Measurements from ENCODE around the gene RYR3. TPM values are rescaled to one million over a fixed set of nuclear protein-coding genes. Genes with fewer than 3 reads are reported as not detected.

The RYR3 gene
- total RNA-seq, 1 experiment from 2014 or later, result 0.44 TPM

DNA sequence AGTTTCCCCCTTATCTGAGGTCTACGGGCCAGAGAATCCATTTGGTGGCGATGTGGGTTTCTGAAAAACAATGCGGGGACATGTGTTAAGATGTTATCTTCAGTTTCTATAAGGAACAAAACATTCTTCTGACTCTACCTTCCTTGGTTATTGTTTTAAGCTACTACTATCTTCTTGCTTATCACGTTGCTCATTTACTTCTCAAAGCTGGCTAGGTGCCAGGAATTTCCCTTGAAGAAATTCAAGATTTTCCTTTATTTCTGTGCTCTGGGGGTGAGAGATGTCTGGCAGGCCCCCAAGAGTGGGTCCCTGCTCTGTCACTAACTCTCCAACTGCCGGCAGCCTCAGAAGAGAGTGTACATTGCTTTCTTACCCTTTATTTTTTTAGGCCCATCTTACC lies 119.8 kb downstream of the RYR3 start:
- no peak for DNase-seq (ENCODE audit: low spot score)
- in situ Hi-C loops (cut with HindIII; ENCODE audit: low sequenced_read_pairs), result no loop called here

DNA sequence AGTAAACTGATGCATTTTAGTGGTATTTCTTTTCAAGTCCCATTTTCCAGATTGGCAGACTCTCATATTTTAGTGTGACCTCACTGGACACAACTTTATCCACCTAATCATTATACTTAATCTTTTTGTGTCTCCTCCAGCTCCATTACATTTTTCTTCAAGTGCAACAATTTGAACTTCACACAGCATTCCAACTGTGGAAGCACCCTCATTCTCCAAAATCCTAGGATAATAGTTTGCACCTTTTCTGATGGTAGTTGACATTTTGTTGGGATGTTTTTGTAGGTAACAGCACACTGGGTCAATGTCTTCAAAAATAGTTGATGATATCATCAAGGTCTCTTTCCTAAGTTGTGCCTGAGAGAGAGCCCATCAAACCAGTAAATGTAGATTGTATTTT lies 123.1 kb downstream of the RYR3 start:
- DNase-seq (ENCODE audit: low spot score), result no peak
- in situ Hi-C loops (cut with HindIII; ENCODE audit: low sequenced_read_pairs), result no loop called here

DNA sequence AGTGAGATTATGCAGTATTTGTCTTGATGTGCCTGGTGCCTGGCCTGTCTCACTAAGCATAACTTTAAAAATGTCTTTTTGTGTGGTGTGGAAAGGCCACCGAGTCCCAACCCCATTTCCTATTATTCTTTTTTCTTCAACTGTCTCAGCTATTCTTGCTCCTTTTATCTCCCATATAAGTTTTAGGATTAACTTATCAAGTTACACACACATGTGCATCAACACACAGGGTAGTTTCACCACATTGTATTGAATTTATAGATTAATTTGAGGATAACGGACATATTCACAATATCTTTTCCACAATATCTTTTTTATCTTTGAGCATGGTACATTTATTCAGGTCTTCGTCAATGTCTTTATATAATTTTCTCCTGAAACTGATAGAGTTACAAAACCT lies 127.6 kb downstream of the RYR3 start:
- in situ Hi-C loops (cut with HindIII; ENCODE audit: low sequenced_read_pairs), result no loop called here
- no peak for DNase-seq (ENCODE audit: low spot score)

DNA sequence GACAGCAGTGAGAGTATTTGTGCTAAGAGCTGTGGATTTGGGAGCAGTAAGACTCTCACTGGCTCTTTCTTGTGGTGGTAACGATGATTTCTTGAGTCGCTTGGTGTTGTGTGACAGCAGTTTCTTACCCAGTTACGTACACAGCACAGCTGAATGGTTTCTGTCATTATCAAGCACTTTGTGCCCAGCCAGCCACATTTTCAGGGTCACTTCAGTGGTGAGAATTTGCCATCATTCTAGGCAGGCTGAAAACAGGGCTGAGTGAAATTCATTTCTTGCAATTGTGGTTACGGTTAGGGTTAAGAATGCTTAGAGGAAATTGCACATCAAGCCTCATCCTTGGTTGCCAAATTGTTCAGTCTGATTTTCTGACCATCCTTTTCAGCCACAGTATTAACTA lies 130.1 kb downstream of the RYR3 start:
- in situ Hi-C loops (cut with HindIII; ENCODE audit: low sequenced_read_pairs), result no loop called here
- no peak for DNase-seq (ENCODE audit: low spot score)

DNA sequence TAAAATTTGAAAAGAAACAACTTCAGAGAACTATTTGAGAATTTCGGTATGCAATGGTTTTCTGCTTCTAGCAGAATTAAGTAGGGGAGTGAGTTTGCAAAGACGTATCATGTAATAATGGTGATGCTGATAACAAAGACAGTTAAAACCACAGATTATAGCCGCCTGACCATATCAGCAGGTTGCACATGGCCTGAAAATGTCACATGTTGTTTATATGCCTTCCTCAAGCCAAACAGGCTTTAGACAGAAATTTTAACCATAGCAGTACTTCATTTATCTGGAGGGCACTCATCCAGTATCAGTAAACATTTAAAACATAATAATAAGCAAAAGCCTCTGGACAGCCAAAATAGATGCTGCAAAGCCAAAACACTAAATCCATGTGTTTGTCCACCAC lies 131.7 kb downstream of the RYR3 start:
- no peak for DNase-seq (ENCODE audit: low spot score)
- in situ Hi-C loops (cut with HindIII; ENCODE audit: low sequenced_read_pairs), result no loop called here

DNA sequence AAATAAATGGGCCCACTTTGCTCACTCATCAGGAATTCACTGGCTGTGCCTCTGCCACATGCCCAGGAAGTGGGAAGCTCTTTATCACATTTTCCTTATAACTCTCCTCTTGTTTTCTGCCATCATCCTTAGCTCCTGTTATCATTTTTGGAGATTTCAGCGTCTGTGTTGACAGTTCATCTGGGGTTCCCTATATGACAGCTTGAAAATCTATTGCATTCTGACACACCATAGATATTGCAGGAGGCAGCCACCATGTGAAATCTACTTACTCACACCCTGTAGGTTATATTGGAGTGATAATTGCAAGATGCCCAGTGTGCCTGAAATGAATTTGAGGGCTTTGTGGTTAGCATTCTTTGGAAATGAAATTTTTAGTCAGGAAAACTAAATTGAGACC lies 132.9 kb downstream of the RYR3 start:
- no peak for DNase-seq (ENCODE audit: low spot score)
- in situ Hi-C loops (cut with HindIII; ENCODE audit: low sequenced_read_pairs), result no loop called here

DNA sequence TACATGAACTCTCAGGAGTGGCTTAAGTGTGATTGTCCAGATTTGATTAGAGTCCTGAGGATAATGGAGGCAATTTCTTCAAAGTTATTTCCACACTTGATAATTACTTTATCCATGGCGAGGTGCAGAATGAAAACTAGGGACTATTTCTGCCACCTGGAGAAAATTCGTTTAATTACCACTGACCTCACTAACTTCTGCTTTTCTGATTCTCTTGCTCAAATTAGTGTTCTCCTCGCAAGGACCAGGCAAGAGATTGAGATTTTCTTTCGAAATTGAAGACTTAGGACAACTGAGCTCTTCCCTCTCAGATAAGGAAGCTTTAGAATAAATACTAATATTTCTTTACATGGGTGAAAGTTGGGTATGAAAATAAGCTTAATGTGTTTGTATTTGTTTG lies 135.2 kb downstream of the RYR3 start:
- in situ Hi-C loops (cut with HindIII; ENCODE audit: low sequenced_read_pairs), result no loop called here
- no peak for DNase-seq (ENCODE audit: low spot score)

DNA sequence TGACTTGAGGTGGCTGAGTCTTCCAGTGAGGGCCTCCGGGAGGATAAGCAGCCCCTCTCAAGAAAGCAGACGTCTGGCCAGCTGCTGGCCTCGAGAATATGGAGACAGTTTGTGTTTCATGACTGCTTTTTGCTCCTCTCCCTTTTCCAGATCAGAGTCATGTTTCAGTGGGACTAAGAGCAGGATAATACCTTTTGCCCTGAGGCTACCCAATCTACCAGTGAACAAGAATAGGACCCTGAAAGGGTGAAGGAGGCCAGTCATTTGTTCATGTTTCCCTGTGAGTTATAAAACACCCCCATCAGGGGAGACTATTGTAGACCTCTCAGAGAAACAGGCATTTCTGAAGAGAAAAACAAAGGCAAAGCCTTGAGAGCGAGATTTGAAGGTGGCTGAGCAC lies 137.4 kb downstream of the RYR3 start:
- no peak for DNase-seq (ENCODE audit: low spot score)
- in situ Hi-C loops (cut with HindIII; ENCODE audit: low sequenced_read_pairs), result no loop called here

DNA sequence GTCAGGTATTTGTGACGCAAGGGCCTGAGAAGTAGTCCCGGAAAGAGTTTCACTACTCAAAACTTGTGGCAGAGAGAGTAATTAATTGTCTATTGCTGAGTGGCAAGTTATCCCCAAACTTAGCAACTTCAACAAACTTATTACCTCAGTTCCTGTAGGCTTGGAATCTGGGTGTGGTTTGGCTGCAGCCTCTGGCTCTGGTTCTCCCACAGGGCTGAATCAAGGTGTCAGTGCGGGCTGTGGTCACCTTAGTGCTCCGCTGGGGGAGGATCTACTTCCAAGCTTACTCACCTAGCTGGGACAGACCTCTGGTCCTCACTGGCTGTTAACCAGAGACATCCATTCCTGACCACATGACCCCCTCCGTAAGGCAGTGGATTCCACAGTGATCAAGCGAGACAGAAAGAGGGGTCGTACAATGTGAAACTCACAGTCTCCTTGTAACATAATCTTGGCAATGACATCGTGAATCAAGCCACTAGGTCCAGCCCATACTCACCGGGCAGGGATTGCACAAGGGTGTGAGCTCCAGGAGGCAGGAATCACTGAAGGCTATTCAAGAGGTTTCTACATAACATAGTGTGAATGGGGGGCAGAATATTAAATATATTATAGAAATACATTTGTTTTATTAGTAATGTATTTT lies 138.3 kb downstream of the RYR3 start:
- DNase-seq (ENCODE audit: low spot score), result no peak
- in situ Hi-C loops (cut with HindIII; ENCODE audit: low sequenced_read_pairs), result no loop called here

DNA sequence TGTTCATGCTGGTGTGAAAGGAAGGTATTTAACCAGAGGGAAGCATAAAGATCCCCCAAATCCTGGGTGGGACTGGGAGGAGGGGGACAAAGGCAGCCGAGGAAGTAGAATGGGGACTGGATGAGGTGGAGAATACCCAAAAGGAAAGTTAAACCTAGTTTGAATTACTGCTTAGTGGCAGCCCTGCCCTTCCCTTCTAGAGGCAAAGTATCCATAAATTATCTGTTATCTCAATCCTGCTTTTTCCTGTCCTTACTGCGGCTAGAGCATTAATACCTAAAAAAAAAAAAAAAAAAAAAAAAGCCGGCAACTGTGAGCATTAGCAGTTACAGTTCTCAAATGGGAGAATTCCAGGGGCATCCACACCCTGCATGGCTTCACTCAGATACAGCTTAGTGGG lies 139.0 kb downstream of the RYR3 start:
- no peak for DNase-seq (ENCODE audit: low spot score)
- in situ Hi-C loops (cut with HindIII; ENCODE audit: low sequenced_read_pairs), result no loop called here

DNA sequence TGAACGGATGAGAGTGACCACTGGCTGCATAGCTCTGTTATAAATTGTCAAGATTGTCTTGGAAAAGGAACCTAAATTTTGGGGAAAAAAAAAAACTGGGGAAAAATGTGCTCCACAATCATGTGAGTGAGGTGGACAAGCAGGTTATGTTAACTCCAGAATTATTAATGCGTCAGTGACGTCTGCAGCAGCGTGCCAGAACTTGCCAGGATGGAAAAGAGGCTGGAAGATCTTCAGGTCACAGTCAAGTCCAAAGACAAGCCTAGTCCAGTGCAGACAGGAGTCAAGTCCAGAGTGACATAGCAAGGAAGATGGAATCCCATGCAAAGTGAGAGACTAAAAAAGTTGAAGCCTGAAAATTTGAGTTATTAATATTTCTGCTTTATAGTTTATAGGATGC lies 140.6 kb downstream of the RYR3 start:
- no peak for DNase-seq (ENCODE audit: low spot score)
- in situ Hi-C loops (cut with HindIII; ENCODE audit: low sequenced_read_pairs), result no loop called here

DNA sequence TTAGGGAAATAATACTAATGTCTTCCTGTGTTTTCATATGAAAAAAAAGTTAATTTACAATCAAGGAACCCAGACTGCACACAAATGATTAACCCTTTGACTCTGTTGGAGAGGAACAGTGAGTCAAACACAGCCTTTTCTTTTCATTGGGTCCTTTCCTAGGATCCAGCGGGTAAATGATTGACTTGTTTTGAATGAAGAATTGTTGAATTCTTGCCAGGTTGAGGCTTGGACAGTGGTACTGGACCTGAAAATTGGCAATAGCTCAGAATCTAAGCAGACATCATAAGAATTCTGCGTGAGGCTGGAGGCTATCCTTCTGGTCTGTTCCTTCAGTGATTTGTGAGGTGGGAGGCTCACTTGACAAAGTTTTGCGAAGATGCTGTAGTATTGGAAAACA lies 143.0 kb downstream of the RYR3 start:
- in situ Hi-C loops (cut with HindIII; ENCODE audit: low sequenced_read_pairs), result no loop called here
- no peak for DNase-seq (ENCODE audit: low spot score)

DNA sequence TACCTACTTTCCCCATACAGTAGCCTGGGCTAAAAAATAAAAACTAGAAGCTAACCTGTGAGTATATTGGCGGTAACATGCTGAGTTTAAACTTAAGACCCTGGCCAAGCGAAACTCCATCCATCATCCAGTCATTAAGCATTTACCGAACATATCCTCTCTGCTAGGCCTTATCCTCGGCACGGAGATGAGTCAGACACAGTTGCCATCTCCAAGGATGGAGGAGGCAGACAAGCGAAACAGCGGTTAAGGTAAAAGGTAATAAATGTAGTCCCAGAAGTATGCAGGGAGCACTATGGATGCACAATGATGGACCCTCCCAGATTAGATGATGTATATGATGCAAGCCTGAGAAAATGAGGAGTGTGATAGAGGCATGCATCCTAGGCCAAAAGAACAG lies 143.6 kb downstream of the RYR3 start:
- in situ Hi-C loops (cut with HindIII; ENCODE audit: low sequenced_read_pairs), result no loop called here
- no peak for DNase-seq (ENCODE audit: low spot score)

DNA sequence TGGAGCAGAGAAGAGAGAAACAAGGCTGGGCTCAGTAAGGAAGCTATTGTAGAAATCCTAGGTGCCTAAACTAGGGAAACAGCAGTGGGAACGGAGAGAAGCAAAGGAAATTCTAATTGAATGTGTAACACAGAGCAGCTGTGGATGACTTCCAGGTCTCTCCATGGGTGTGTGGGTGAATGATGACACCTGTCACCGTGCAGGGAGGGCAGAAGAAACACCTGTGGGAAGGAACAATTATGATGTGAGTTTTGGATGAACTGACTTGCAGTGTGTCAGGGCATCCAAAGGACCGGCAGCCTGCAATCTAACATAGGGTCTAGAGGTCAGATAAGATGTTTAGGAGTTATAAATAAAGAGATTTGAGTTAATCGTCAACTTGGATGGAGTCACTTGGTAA lies 144.2 kb downstream of the RYR3 start:
- no peak for DNase-seq (ENCODE audit: low spot score)
- in situ Hi-C loops (cut with HindIII; ENCODE audit: low sequenced_read_pairs), result no loop called here

DNA sequence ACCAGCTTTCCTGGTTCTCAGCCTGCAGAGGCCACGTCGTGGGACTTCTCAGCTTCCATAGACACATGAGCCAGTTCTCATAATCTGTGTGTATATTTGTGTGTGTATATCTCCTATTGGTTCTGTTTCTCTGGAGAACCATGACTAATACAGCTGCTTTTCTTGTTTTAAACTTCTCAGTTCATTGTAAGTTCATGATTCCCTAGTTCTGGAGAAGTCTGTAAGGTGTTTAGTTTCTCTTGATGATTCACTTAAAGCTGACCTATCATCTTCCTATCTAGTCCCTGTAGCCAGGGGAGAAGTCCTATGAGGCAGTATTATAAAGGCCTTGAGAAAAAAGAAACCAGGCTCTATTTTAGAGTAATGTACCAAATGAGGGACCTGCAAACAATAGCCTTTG lies 147.7 kb downstream of the RYR3 start:
- in situ Hi-C loops (cut with HindIII; ENCODE audit: low sequenced_read_pairs), result no loop called here
- DNase-seq (ENCODE audit: low spot score), result no peak

DNA sequence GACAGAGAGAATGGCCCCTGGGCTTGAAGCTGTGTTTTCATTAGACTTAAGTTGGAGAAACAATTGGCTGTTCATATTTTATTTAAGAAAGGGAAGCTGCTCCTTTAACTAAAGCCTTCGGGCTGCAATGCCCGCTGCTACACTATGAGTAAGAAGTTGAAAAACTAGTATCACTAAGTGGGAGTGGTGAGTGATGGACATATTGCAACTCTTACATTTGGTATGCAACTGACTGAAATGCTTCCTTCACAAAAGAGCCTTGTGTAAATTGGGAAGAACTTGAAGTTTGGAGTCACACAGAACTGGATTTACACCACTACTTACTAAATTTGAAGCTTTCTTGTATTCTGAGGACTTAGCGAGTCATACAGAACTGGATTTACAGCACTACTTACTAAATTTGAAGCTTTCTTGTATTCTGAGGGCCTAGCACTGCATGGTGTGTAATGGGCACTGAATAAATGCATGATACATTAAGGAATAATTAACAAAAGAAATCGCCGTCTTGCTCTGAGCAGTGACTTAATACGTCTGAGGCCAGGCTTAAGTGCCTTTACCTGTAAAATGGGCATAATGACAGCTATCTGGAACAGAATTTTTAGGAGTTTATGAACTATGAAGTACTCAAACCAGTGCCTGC lies 149.5 kb downstream of the RYR3 start:
- in situ Hi-C loops (cut with HindIII; ENCODE audit: low sequenced_read_pairs), result no loop called here
- no peak for DNase-seq (ENCODE audit: low spot score)

DNA sequence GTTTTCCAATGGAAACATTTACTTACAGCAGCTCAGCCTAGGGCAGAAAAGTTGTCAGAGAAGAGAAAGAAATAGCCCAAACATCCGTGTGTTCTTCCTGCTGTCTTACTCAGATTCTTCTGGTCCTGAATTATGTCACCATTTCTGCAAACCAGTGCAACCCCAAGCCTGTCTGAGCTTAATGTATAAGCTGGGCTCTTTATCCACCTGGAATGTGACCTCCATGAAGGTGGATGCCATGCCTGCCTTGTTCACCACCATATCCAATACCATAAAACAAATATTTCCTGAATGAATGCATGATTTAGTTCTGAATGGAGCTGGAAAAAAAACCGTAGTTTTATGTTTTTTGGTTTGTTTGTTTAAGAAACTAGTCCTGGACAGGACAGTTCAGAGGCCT lies 150.9 kb downstream of the RYR3 start:
- in situ Hi-C loops (cut with HindIII; ENCODE audit: low sequenced_read_pairs), result no loop called here
- no peak for DNase-seq (ENCODE audit: low spot score)

DNA sequence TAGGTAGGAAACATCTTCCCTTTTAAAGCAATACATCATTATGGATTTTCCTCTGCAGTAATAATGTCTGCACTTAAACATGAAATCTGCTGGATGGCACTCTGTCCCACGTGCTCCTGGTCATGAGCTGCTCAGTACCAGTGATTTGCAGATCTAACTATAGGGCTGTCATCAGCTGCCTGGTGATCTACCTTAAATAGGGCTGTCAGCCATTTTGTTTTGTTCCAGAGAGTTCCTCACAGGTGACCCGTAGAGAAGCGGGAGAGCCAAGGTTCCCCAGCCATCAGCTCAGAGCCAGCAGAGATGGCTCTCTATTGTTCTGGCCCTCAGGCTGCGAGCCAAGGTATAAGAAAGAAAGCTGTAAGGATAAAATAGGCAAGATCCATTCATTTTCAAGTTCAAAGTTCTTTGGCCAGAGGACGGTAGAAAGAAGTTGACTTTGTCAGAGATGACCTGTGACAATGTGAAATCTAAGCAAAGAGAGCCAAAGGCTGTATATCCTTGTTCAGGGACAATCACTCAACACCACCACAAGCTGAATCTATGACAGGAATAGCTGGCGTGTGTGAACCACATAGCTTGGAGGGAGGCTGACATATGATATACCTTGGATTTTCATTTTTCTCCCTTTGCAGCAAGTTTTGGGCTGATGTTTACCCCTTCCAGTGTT lies 156.5 kb downstream of the RYR3 start:
- in situ Hi-C loops (cut with HindIII; ENCODE audit: low sequenced_read_pairs), result no loop called here
- DNase-seq (ENCODE audit: low spot score), result no peak

DNA sequence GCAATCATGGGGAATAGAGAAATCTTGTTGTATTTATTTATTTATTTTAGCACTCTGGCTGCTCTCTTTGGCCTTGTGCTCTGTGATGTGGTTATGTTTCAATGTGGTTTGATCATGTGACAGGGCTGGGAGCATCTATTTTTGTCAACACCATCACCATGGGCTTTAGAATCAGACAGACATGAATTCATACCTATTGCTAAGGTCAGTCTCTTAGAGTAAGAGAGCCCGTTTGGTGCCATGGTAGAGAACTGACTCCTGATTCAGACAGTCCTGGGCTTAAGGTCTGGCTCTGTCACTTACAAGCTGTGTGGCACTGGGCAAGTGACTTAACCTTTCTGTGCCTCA lies 157.0 kb downstream of the RYR3 start:
- in situ Hi-C loops (cut with HindIII; ENCODE audit: low sequenced_read_pairs), result no loop called here
- DNase-seq (ENCODE audit: low spot score), result no peak

DNA sequence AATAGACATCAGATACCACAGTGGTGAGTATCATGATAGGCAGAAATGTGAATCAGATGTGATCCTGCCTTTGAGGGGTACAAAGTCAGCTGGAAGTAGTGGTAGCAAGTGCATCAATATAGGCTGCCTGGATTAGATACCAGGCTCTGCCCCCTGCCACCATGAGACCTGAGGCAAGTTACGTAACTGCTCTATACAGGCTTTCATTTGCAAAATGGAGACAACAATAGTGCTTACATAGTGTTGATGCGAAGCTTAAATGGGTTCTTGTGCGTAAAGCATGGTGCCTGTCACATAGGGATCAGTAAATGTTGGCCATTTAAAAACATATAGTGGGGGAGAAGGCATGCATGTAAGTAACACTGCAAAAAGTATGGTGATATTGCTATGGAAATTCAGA lies 158.0 kb downstream of the RYR3 start:
- no peak for DNase-seq (ENCODE audit: low spot score)
- in situ Hi-C loops (cut with HindIII; ENCODE audit: low sequenced_read_pairs), result no loop called here

DNA sequence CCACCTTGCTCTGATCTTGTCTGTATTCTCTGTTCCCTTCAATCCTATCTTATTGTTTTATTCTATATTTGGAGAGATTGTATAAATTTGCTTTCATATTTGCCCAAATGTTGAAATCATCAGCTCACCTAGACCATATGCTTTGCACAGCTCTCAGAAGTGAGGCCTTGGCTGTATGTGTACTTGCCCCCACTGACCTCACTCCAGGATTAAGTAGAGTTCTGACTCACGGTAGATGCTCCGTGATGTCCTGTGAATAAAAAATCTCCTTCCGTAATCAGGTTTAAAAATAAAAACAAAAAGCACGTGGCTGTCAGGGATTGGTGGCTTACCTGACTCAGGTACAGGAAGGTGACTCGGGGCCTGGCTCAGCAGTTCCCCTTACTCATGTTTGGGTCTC lies 162.2 kb downstream of the RYR3 start:
- DNase-seq (ENCODE audit: low spot score), result no peak
- in situ Hi-C loops (cut with HindIII; ENCODE audit: low sequenced_read_pairs), result no loop called here

Measured in G401 (cell line).